Esophagus (tissue), 2 donors: Measurements from ENCODE around the gene SURF6. TPM values are rescaled to one million over a fixed set of nuclear protein-coding genes. Genes with fewer than 3 reads are reported as not detected.
"Not testable (repeated sequence)": the region's sequence is repeated elsewhere in the genome, so short reads cannot be mapped to it uniquely, and the experiment has no call there.

Experiments used
- H3K27ac ChIP-seq, 2 donors: one replicate each; pipeline ENCODE4 v1.5.1; 2013; ENCODE audit warnings: low read depth in 2 of 2, mild to moderate bottlenecking in 2 of 2, inconsistent platforms in 1 of 2, low read length in 1 of 2, moderate library complexity in 1 of 2
- H3K27me3 ChIP-seq, 2 donors: one replicate each; pipeline ENCODE4 v1.6.1; 2013; ENCODE audit warnings: low read length in 2 of 2, control low read depth in 1 of 2, mild to moderate bottlenecking in 1 of 2; ENCODE audit not compliant: insufficient read depth in 2 of 2, control insufficient read depth in 1 of 2
- H3K36me3 ChIP-seq, 2 donors: one replicate each; pipeline ENCODE4 v1.6.1; 2013; ENCODE audit warnings: low read length in 1 of 2; ENCODE audit not compliant: control insufficient read depth in 2 of 2, insufficient read depth in 2 of 2
- H3K4me1 ChIP-seq, 2 donors: one replicate each; pipeline ENCODE4 v1.6.1; 2013; ENCODE audit warnings: low read length in 1 of 2; ENCODE audit not compliant: control insufficient read depth in 2 of 2, insufficient read depth in 2 of 2
- H3K4me3 ChIP-seq, 2 donors: one replicate each; pipeline ENCODE4 v1.5.1; 2013; ENCODE audit warnings: low read length in 2 of 2, mild to moderate bottlenecking in 2 of 2, low read depth in 1 of 2, moderate library complexity in 1 of 2
- H3K9me3 ChIP-seq, 2 donors: one replicate each; pipeline ENCODE4 v1.6.1; 2013; ENCODE audit warnings: mild to moderate bottlenecking in 2 of 2, low read depth in 1 of 2, low read length in 1 of 2, moderate library complexity in 1 of 2; ENCODE audit not compliant: control insufficient read depth in 2 of 2, insufficient read depth in 1 of 2
- WGBS, 2 donors: extraction: QIAGEN DNeasy Blood & Tissue Kit; methylation state at CpG; one replicate each; pipeline ENCODE4 v1.1.7; 2013; 5-methylcytosine and 5-hydroxymethylcytosine counted together
- polyA plus RNA-seq, 2 donors: library from polyadenylated mRNA; stranded (reverse); fragments of 200-250 nt; gene quantifications; one replicate each; pipeline ENCODE4 v1.2.3, GENCODE V29; 2013
- donor health status: healthy with polysubstance abuse.
- donor health status: Bipolar disorder and iron deficiency.

The SURF6 gene
- polyA plus RNA-seq, 2 donors: 17.0 to 21.7 TPM

DNA sequence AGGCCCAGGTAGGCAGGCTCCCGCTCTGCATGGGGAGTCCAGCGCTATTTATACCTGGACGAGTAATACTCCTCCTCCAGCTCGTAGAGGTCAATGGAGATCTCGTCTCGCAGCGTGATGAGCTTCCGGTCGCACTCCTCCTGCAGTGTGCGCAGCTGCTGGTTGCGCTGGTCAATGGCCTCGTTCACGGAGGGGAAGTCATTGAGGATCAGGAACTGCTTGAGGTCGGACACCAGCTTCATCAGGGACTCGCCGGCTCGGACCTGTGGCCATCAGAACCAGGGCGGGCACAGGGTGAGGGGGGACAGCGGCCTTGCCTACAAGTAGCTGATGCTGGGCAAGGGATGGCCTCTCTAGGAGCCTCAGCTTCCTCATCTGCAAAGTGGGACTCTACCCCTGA, 8.1 kb upstream of the SURF6 start:
- Histone ChIP-seq H3K27ac (no peak overlapping the region), H3K27me3 (no peaks in the 10 kb centered on the region), H3K4me1 (peaks cover 0 to 13% of the 10 kb centered on the region in 2 donors), H3K4me3 (no peak overlapping the region), H3K36me3 (peaks cover 14 to 62% of the 10 kb centered on the region in 2 donors), H3K9me3 (no peaks in the 10 kb centered on the region)
- 94 to 96% methylated on average over 19 of the region's 19 CpGs for WGBS, 2 donors

DNA sequence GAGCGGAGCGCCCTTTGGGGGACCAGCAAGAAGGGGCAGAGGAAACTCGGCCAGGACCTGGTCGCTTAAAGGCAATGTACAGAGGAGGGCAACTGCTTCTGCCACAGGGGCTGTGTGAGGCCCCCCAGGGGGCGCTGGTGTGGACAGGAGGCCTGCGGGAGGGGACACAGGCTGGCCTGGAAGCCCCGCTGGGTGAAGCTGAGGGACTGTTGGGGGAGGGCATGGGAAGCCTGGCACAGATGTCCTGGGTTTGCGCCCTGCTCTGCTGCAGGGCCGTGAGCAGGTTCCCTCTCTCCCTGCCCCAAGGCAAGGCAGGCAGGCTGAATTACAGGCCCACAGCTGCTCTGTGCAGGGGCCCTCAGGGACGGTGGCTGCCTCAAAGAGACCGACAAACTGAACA, 6.6 kb upstream of the SURF6 start:
- H3K4me1 ChIP-seq: peaks cover 0 to 12% of the 10 kb centered on the region in 2 donors
- H3K4me3 ChIP-seq: no peak overlapping the region
- H3K36me3 ChIP-seq: peaks cover 14 to 60% of the 10 kb centered on the region in 2 donors
- no peaks in the 10 kb centered on the region for H3K9me3 ChIP-seq
- H3K27ac ChIP-seq: no peak overlapping the region
- WGBS, 2 donors: 68 to 82% methylated on average over 11 of the region's 11 CpGs
- H3K27me3 ChIP-seq: no peaks in the 10 kb centered on the region

DNA sequence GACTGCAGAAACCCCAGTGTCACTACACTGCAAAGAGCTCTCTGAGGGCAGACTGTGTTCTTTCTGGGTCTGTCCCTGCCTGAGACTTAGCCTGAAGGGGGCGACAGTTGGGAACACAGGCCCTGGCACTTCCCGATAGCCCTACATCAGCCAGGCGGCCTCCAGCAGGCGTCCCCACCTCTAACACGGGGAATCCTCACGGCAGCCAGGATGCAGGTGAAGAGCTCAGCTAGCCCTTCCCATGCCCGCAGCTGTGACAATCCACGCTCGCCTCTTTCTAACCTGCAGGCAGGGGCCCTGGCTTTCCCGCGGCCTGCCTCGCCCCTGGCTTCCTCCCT, 6.0 kb upstream of the SURF6 start:
- peaks cover 14 to 60% of the 10 kb centered on the region in 2 donors for H3K36me3 ChIP-seq
- no peak overlapping the region for H3K27ac ChIP-seq

DNA sequence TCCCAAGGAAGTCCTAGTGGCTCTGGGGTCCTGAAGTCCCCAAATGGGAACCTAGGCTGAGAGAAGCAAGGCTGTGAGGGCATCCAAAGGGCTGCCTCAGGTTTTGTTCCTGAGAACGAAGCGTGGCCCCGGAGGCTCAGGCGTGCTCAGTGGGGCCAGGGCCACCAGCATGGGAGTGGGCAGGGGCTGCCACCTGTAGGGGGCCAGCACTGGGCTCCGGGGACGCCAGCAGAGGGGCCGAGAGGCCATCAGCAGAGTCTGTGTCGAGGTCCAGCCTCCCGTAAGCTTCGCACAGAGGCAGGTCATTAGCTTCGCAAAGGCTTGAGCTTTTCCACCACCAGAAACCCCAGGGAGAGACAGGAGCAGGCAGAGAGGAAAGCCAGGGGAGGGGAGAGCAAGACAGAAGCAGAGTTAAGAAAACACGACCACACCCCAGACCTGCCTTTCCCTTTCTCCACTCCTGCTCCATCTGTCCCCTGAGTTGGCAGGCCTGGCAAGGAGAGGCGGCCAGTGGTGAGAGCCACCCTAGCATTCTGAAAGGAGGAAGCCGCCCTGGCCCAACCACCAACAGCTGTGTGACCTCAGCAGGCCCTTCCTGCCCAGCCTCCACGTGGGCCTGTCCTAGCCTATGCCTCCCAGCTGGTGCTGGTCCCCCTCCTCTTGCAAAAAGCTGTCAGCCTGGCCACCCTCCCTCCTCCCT, 5.5 kb upstream of the SURF6 start:
- peaks cover 14 to 60% of the 10 kb centered on the region in 2 donors for H3K36me3 ChIP-seq
- H3K9me3 ChIP-seq: no peaks in the 10 kb centered on the region
- H3K4me1 ChIP-seq: peaks cover 0 to 7% of the 10 kb centered on the region in 2 donors
- 84% methylated on average over 15 of the region's 15 CpGs for WGBS, 2 donors
- H3K27ac ChIP-seq: no peak overlapping the region
- H3K27me3 ChIP-seq: no peaks in the 10 kb centered on the region
- H3K4me3 ChIP-seq: no peak overlapping the region

More for the DNA sequence above, 6.0 kb upstream of the SURF6 start:
- WGBS, 2 donors: 76 to 79% methylated on average over 12 of the region's 12 CpGs
- H3K27me3 ChIP-seq: no peaks in the 10 kb centered on the region
- H3K4me3 ChIP-seq: no peak overlapping the region
- peaks cover 0 to 11% of the 10 kb centered on the region in 2 donors for H3K4me1 ChIP-seq
- no peaks in the 10 kb centered on the region for H3K9me3 ChIP-seq

DNA sequence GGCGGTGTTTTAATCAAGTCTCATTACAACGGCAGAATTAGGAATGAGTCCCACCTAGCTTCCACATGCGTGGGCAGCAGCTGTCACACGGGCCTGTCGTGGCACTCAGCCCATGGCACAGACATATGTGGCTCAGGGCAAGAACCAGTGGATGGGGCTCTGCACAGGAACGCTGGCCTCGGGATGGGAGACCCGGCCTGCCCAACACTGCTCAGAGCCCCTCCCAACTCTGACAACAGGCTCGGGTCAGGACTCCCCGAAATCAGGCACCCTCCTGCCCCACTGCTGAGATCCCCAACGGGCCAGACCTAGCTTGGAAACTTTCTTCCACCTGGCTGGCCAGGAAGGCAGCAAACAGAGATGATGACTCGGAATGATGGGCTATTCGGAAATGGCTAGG, 4.9 kb upstream of the SURF6 start:
- H3K4me1 ChIP-seq: peaks cover 0 to 7% of the 10 kb centered on the region in 2 donors
- H3K27ac ChIP-seq: no peak overlapping the region
- 83 to 86% methylated on average over 13 of the region's 13 CpGs for WGBS, 2 donors
- H3K4me3 ChIP-seq: no peak overlapping the region
- H3K36me3 ChIP-seq: peaks cover 14 to 58% of the 10 kb centered on the region in 2 donors
- H3K27me3 ChIP-seq: no peaks in the 10 kb centered on the region
- no peaks in the 10 kb centered on the region for H3K9me3 ChIP-seq

DNA sequence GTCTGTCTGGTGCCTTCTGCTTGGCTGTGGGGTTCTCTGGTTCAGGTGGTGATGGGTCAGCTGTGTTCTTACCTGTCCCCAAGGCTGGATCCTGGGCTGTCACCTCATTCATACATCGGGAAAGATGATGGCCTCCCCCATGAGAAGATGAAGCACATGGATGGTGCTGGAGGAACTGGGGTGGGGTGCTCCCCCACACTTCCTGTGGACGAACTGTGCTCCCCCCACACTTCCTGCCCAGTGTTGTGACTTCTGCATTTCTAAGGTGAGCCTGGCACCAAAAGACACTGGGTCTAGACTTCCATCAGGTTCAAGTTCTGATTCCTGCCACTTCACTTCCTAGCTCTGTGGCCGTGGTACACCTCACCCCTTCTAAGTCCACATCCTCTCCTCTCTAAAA, 4.3 kb upstream of the SURF6 start:
- H3K9me3 ChIP-seq: no peaks in the 10 kb centered on the region
- H3K4me3 ChIP-seq: no peak overlapping the region
- H3K27me3 ChIP-seq: no peaks in the 10 kb centered on the region
- H3K36me3 ChIP-seq: peaks cover 14 to 52% of the 10 kb centered on the region in 2 donors
- whole genome bisulfite sequencing, 2 donors: 72 to 79% methylated on average over 3 of the region's 3 CpGs
- peaks cover 0 to 5% of the 10 kb centered on the region in 2 donors for H3K4me1 ChIP-seq
- H3K27ac ChIP-seq: peak overlapping the region in 1 of 2 donors; percentile 1

DNA sequence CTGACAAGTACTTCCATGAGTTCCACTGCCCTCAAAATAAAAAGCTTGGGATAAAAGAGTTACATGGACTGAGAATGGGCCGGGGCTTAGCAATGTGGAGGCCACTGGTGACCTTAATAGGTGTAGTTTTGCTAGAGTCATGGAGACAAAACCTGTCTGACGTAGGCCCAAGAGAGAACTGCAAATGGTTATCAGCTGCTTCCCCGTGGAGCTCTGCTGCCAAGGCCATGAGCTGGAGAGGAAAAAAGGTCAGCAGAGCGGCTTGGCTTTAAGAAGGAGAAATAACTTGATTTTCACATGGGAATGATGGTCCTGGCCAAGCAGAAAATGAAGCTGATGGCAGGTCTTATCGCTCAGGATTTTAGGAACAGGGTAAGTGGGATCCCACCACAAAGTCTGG, 3.7 kb upstream of the SURF6 start:
- no peaks in the 10 kb centered on the region for H3K9me3 ChIP-seq
- no peak overlapping the region for H3K27ac ChIP-seq
- 76 to 86% methylated on average over 5 of the region's 5 CpGs for WGBS, 2 donors
- H3K4me3 ChIP-seq: no peak overlapping the region
- H3K27me3 ChIP-seq: no peaks in the 10 kb centered on the region
- H3K36me3 ChIP-seq: peaks cover 9 to 46% of the 10 kb centered on the region in 2 donors
- H3K4me1 ChIP-seq: peaks cover 0 to 4% of the 10 kb centered on the region in 2 donors

DNA sequence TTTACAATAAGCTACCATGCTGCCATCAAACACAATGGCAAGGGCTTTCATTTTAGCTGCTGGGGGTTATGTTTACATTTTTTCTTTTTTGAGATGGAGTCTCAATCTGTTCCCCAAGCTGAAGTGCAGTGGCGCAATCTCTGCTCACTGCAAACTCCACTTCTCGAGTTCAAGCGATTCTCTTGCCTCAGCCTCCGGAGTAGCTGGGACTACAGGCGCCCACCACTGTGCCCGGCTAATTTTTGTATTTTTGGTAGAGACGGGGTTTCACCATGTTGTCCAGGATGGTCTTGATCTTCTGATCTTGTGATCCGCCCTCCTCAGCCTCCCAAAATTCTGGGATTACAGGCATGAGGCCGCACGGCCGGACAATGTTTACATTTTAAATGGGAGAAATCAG, 1.1 kb downstream of the SURF6 start:
- H3K36me3 ChIP-seq: peaks cover 26 to 32% of the 10 kb centered on the region in 2 donors
- not testable (repeated sequence) for H3K27ac ChIP-seq

DNA sequence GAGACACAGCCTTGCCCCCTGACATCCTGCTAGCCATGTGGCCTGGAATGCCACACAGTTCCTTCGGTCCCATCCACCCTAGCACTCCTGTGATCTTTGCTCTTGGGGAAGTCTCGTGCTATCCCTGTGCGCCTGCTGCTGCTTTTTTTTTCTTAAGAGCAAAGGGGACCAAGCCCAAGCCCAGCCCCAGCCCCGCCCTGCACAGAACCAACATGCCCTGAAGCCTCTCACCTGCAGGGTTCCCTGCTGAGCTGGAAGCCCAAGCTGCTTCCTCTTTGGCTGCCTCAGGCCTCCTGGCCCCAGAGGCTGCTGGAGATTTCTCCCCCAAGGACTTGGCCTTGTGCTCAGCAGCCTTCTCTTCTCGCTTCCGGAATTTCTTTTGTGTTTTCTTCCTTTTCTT, 1.8 kb downstream of the SURF6 start:
- H3K27ac ChIP-seq: no peak overlapping the region

More for the DNA sequence above, 1.1 kb downstream of the SURF6 start:
- Histone ChIP-seq H3K4me1 (peaks cover 3 to 11% of the 10 kb centered on the region in 2 donors), H3K4me3 (peak overlapping the region in 1 of 2 donors; percentile 84)
- not testable (repeated sequence) for H3K27me3 ChIP-seq, H3K9me3 ChIP-seq
- WGBS, 2 donors: 72 to 74% methylated on average over 11 of the region's 11 CpGs

DNA sequence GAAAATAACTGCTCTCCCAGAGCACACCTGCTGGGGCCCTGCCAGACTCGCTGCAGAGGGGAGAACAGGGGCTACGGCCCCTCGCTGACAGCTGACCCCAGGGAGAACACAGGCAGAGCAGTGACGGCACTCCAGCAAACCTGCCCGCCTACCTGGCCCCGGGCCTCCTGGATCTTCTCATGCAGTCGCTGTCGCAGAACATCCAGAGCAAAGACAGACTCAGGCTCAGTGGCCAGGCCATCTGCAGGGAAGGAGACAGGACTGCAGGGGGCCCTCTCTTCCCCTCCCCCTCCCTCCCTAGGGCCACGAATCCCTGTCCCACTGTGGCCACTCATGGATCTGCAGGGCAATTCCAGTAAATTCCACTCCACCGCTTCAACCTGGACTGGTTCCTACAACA, 2.4 kb downstream of the SURF6 start:
- WGBS, 2 donors: 86 to 87% methylated on average over 10 of the region's 10 CpGs
- Histone ChIP-seq H3K27me3 (no peaks in the 10 kb centered on the region), H3K36me3 (peaks cover 26 to 32% of the 10 kb centered on the region in 2 donors), H3K4me3 (no peak overlapping the region), H3K27ac (no peak overlapping the region), H3K9me3 (no peaks in the 10 kb centered on the region), H3K4me1 (peaks cover 3 to 11% of the 10 kb centered on the region in 2 donors)

More for the DNA sequence above, 1.8 kb downstream of the SURF6 start:
- Histone ChIP-seq H3K36me3 (peaks cover 26 to 32% of the 10 kb centered on the region in 2 donors), H3K27me3 (no peaks in the 10 kb centered on the region), H3K9me3 (no peaks in the 10 kb centered on the region), H3K4me3 (no peak overlapping the region), H3K4me1 (peaks cover 3 to 11% of the 10 kb centered on the region in 2 donors)
- 63 to 70% methylated on average over 6 of the region's 6 CpGs for WGBS, 2 donors
